GM12878 (cell line): Measurements from ENCODE around the gene DPH7. TPM values are rescaled to one million over a fixed set of nuclear protein-coding genes. Genes with fewer than 3 reads are reported as not detected.

ENCODE experiments used
- ATAC-seq: fragments of 200-7000 bp; cut with Tn5 transposase; 3 replicates; pipeline ENCODE4 v1.9.1; 2020; ENCODE audit warnings: mild to moderate bottlenecking, moderate library complexity
- BruUV-seq: library from RNA; stranded (reverse); fragments of 400-500 nt; replicated peaks from 2 replicates; lab custom pipeline; 2021; lab: Mats Ljungman, UMichigan
- CTCF ChIA-PET: fragments of 300-600 bp; sonication (Branson Sonifier 250); formaldehyde crosslinking; extraction: SDS; loops from one replicate; lab custom pipeline; 2021; ENCODE audit warnings: inconsistent platforms; lab: Yijun Ruan, JAX
- POLR2A ChIA-PET: fragments of 350-600 bp; formaldehyde crosslinking; extraction: SDS; loops from one replicate; lab custom pipeline; 2021; ENCODE audit warnings: inconsistent platforms; lab: Charles Lee
- RAD21 ChIA-PET: fragments of 300-600 bp; sonication (Branson Sonifier 250); formaldehyde crosslinking; loops from one replicate; lab custom pipeline; 2023; ENCODE audit warnings: antibody characterized with exemption; ENCODE audit not compliant: unreplicated experiment; lab: Charles Lee
- SMC1A ChIA-PET: fragments of 300-600 bp; sonication (Branson Sonifier 250); formaldehyde crosslinking; loops from one replicate; lab custom pipeline; 2023; ENCODE audit not compliant: unreplicated experiment, uncharacterized antibody; lab: Charles Lee
- DNase-seq: peaks from one replicate; pipeline ENCODE4 v3.0.0-alpha.2; 2011; ENCODE audit warnings: low read depth, low spot score
- FAIRE-seq: peaks from 3 replicates; lab custom pipeline; 2011; peaks lifted over from hg19 to GRCh38; lab: Jason Lieb, UNC
- H2AFZ ChIP-seq: 2 replicates; pipeline ENCODE4 v1.6.0; 2011; ENCODE audit warnings: low read depth, low read length, control low read depth; ENCODE audit not compliant: control insufficient read depth
- H3K27ac ChIP-seq: 2 replicates; pipeline ENCODE4 v1.5.1; 2011; ENCODE audit warnings: control low read depth; ENCODE audit not compliant: control insufficient read depth, insufficient read depth
- H3K27me3 ChIP-seq, 2 experiments: replicated peaks in 1 of 2; 2 replicates each; pipeline versions ENCODE4 v1.6.0 to v1.6.1; 2011; ENCODE audit warnings: low read length in 1 of 2; ENCODE audit not compliant: control insufficient read depth in 2 of 2, insufficient read depth in 2 of 2
- H3K36me3 ChIP-seq, 2 experiments: 2 replicates each; pipeline ENCODE4 v1.5.1; 2011; ENCODE audit warnings: low read length in 1 of 2; ENCODE audit not compliant: control insufficient read depth in 2 of 2, insufficient read depth in 2 of 2
- H3K4me1 ChIP-seq: 2 replicates; pipeline ENCODE4 v1.6.1; 2011; ENCODE audit warnings: mild to moderate bottlenecking, low read length, moderate library complexity, mixed read lengths; ENCODE audit not compliant: control insufficient read depth, insufficient read depth
- H3K4me2 ChIP-seq: 2 replicates; pipeline ENCODE4 v1.6.0; 2011; ENCODE audit warnings: control low read depth; ENCODE audit not compliant: control insufficient read depth, insufficient read depth
- H3K4me3 ChIP-seq: fragments of 200-600 bp; sonication (generic); 2 replicates; pipeline ENCODE4 v1.5.1; 2016
- H3K79me2 ChIP-seq: 2 replicates; pipeline ENCODE4 v1.6.0; 2011; ENCODE audit warnings: low read length; ENCODE audit not compliant: control insufficient read depth, insufficient read depth
- H3K9ac ChIP-seq: 2 replicates; pipeline ENCODE4 v1.8.0; 2011; ENCODE audit warnings: low read length, control low read depth, mixed read lengths; ENCODE audit not compliant: control insufficient read depth, insufficient read depth
- H3K9me3 ChIP-seq: replicated peaks from 3 replicates; pipeline ENCODE4 v1.5.1; 2011; ENCODE audit warnings: mild to moderate bottlenecking, low read length; ENCODE audit not compliant: control insufficient read depth, insufficient read depth
- H4K20me1 ChIP-seq: 2 replicates; pipeline ENCODE4 v1.6.0; 2011; ENCODE audit not compliant: control insufficient read depth, insufficient read depth
- E2F4 ChIP-seq: IDR thresholded peaks from 2 replicates; pipeline ENCODE4 v1.6.1; 2012; ENCODE audit warnings: low read depth, low read length, improper control_type of control experiment
- HDGF ChIP-seq: fragments of 450-650 bp; IDR thresholded peaks from 2 replicates; pipeline ENCODE4 v1.6.1; 2016; ENCODE audit warnings: antibody characterized with exemption
- NBN ChIP-seq: fragments of 450-650 bp; IDR thresholded peaks from 2 replicates; pipeline ENCODE4 v1.6.1; 2016
- POLR2A ChIP-seq: IDR thresholded peaks from 2 replicates; pipeline ENCODE4 v1.6.1; 2011; ENCODE audit warnings: low read depth, mild to moderate bottlenecking, low read length
- RB1 ChIP-seq: fragments of 450-650 bp; formaldehyde crosslinking; IDR thresholded peaks from 2 replicates; pipeline ENCODE4 v1.6.1; 2017; ENCODE audit warnings: mild to moderate bottlenecking, borderline replicate concordance
- TBL1XR1 ChIP-seq: IDR thresholded peaks from 2 replicates; pipeline ENCODE4 v1.6.1; 2012; ENCODE audit warnings: low read depth, low read length, improper control_type of control experiment
- WGBS: methylation state at CpG from one replicate; pipeline ENCODE4 v1.1.6; 2016; ENCODE audit warnings: low lambda C conversion rate; ENCODE audit not compliant: insufficient replicate concordance, insufficient coverage; ENCODE audit errors: missing lambda C conversion rate; 5-methylcytosine and 5-hydroxymethylcytosine counted together
- in situ Hi-C: fragments of 300-500 bp; cut with MboI; formaldehyde crosslinking; loops from 9 replicates; pipeline ENCODE4 v1.14.3; 2018; ENCODE audit warnings: mixed read lengths
- intact Hi-C: fragments of 100-400 bp; cut with micrococcal nuclease; formaldehyde crosslinking; loops from one replicate; pipeline ENCODE4 v1.14.2; 2022; ENCODE audit not compliant: unreplicated experiment
- polyA plus RNA-seq, 11 experiments: library from polyadenylated mRNA; depleted of rRNA in 4 of 11; unstranded in 6 of 11; stranded (reverse) in 5 of 11; fragments of >200 nt; fragmentation: Nextera tagmentation in 4 of 11; fragmentation: Illumina TruSeq in 1 of 11; extraction: Ambion mirVana in 4 of 11; extraction: Trizol in 1 of 11; gene quantifications; 1 replicate in 1 of 11; 2 replicates in 10 of 11; pipeline versions ENCODE4 v1.2.1 to v1.2.3, GENCODE V29; 2011 to 2016; ENCODE audit warnings: inconsistent platforms in 2 of 11, missing spikeins in 2 of 11, low read depth in 1 of 11
- total RNA-seq, 4 experiments: library from RNA; depleted of rRNA in 3 of 4; stranded (reverse); fragments of >200 nt in 3 of 4; fragmentation: Illumina TruSeq in 1 of 4; extraction: Trizol in 1 of 4; gene quantifications; 2 replicates each; pipeline versions ENCODE4 v1.2.1 to v1.2.3, GENCODE V29; 2013 to 2021
- TF ChIP-seq, protein P1 (sequence below): fragments of 450-650 bp; IDR thresholded peaks from 2 replicates; pipeline ENCODE4 v1.6.1; 2017; ENCODE audit warnings: mild to moderate bottlenecking, moderate library complexity

The DPH7 gene
- total and polyA plus RNA-seq, 10 of the 15 experiments (the other 5 are each of a cell fraction or from before 2014, with no cell fraction given), result 8.7 to 40.0 (median 28.1) TPM

DNA sequence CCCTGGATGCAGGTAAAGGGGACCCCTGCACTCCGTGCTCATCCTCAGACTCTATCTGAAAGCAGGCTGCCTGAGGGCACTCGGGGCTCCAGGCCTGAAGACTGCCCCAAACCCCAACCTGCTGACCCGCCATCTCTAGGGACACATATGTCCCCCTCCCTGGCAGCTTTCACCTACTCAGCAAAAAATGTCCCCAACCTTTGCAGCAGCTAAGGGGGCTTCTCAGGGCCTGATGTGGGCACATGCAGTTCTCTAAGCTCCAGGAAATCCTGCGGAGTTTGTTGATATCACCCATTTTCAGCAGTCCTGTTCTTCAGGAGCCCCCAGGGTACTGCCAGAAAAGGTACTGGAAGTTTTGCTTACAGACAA lies 2.2 kb upstream of the DPH7 start:
- RAD21 ChIA-PET, result no interaction called here
- H3K9me3 ChIP-seq, result no peaks in the 10 kb centered on the region
- H3K4me3 ChIP-seq, result no peak overlapping the region
- DNase-seq, result no peak
- peaks cover 14% of the 10 kb centered on the region for H3K4me1 ChIP-seq
- H3K27ac ChIP-seq, result no peak overlapping the region
- intact Hi-C loops (no loop called here), in situ Hi-C loops (no loop called here)
- no peak overlapping the region for H2AFZ ChIP-seq
- CTCF ChIA-PET, result interaction anchor here (1.3 to 2.3 kb wide), 2 partner anchors 22 to 92 kb away, joined by 5 read pairs; no protein-coding TSS in a partner anchor
- no peak for FAIRE-seq
- H3K79me2 ChIP-seq, result peaks cover 22% of the 10 kb centered on the region
- no peaks in the 10 kb centered on the region for H3K27me3 ChIP-seq
- no TSS peak for BruUV-seq
- POLR2A ChIA-PET, result no interaction called here
- H3K9ac ChIP-seq, result no peak overlapping the region
- ATAC-seq, result no peak
- SMC1A ChIA-PET, result no interaction called here
- no peaks in the 10 kb centered on the region for H4K20me1 ChIP-seq
- no peak for TF ChIP-seq NBN
- TF ChIP-seq, protein P1, sequence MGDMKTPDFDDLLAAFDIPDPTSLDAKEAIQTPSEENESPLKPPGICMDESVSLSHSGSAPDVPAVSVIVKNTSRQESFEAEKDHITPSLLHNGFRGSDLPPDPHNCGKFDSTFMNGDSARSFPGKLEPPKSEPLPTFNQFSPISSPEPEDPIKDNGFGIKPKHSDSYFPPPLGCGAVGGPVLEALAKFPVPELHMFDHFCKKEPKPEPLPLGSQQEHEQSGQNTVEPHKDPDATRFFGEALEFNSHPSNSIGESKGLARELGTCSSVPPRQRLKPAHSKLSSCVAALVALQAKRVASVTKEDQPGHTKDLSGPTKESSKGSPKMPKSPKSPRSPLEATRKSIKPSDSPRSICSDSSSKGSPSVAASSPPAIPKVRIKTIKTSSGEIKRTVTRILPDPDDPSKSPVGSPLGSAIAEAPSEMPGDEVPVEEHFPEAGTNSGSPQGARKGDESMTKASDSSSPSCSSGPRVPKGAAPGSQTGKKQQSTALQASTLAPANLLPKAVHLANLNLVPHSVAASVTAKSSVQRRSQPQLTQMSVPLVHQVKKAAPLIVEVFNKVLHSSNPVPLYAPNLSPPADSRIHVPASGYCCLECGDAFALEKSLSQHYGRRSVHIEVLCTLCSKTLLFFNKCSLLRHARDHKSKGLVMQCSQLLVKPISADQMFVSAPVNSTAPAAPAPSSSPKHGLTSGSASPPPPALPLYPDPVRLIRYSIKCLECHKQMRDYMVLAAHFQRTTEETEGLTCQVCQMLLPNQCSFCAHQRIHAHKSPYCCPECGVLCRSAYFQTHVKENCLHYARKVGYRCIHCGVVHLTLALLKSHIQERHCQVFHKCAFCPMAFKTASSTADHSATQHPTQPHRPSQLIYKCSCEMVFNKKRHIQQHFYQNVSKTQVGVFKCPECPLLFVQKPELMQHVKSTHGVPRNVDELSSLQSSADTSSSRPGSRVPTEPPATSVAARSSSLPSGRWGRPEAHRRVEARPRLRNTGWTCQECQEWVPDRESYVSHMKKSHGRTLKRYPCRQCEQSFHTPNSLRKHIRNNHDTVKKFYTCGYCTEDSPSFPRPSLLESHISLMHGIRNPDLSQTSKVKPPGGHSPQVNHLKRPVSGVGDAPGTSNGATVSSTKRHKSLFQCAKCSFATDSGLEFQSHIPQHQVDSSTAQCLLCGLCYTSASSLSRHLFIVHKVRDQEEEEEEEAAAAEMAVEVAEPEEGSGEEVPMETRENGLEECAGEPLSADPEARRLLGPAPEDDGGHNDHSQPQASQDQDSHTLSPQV, result no peak
- no peak for TF ChIP-seq HDGF
- no peak for TF ChIP-seq RB1
- no peak for TF ChIP-seq TBL1XR1
- peak; percentile 16 for TF ChIP-seq POLR2A
- no peak for TF ChIP-seq E2F4
- 71% methylated on average over 4 of the region's 4 CpGs for WGBS
- no peak overlapping the region for H3K4me2 ChIP-seq
- peaks cover 2 to 15% of the 10 kb centered on the region in 2 experiments; a peak in 3 of 4 replicates for H3K36me3 ChIP-seq
